ENCODE data around the gene IPO9. TPM values are rescaled to one million over a fixed set of nuclear protein-coding genes. Genes with fewer than 3 reads are reported as not detected.
"Not testable (repeated sequence)": the region's sequence is repeated elsewhere in the genome, so short reads cannot be mapped to it uniquely, and the experiment has no call there.

IPO9 gene
- polyA plus RNA-seq, 3 donors, result 74.3 to 87.8 (median 79.2) TPM

- not testable (repeated sequence) for DNase-seq
Measured at GRCh38 chr1:201901036-201901435, 72.1 kb downstream of the IPO9 start.

GRCh38 chr1:201902198-201902597, 73.2 kb downstream of the IPO9 start:
- no peak for DNase-seq

GRCh38 chr1:201903135-201903534, 74.2 kb downstream of the IPO9 start:
- DNase-seq, result no peak

GRCh38 chr1:201904579-201904978, 75.6 kb downstream of the IPO9 start:
- peak; percentile 54 for DNase-seq

- DNase-seq, result no peak
Measured at GRCh38 chr1:201905234-201905890, 76.4 kb downstream of the IPO9 start.

- no peak for DNase-seq
Measured at GRCh38 chr1:201906336-201906735, 77.4 kb downstream of the IPO9 start.

GRCh38 chr1:201907621-201908020, 78.7 kb downstream of the IPO9 start:
- DNase-seq, result no peak

GRCh38 chr1:201911826-201912571, 83.0 kb downstream of the IPO9 start:
- no peak for DNase-seq

GRCh38 chr1:201912832-201913231, 83.9 kb downstream of the IPO9 start:
- DNase-seq, result peak; percentile 67

GRCh38 chr1:201914456-201915235, 85.7 kb downstream of the IPO9 start:
- DNase-seq, result no peak

- peak; percentile 76 for DNase-seq
Measured at GRCh38 chr1:201916649-201917249, 87.8 kb downstream of the IPO9 start.

- DNase-seq, result no peak
Measured at GRCh38 chr1:201917362-201918033, 88.5 kb downstream of the IPO9 start.

GRCh38 chr1:201918343-201918742, 89.4 kb downstream of the IPO9 start:
- DNase-seq, result no peak

- no peak for DNase-seq
Measured at GRCh38 chr1:201921952-201922558, 93.1 kb downstream of the IPO9 start.

GRCh38 chr1:201925301-201925567, 96.3 kb downstream of the IPO9 start:
- no peak for DNase-seq

GRCh38 chr1:201925981-201926645, 97.2 kb downstream of the IPO9 start:
- no peak for DNase-seq

GRCh38 chr1:201928266-201928665, 99.3 kb downstream of the IPO9 start:
- DNase-seq, result no peak

- DNase-seq, result no peak
Measured at GRCh38 chr1:201930137-201930536, 101.2 kb downstream of the IPO9 start.

GRCh38 chr1:201930803-201931202, 101.8 kb downstream of the IPO9 start:
- DNase-seq, result no peak
